ENCODE data around the gene OR7C1.
"Not testable (repeated sequence)": the region's sequence is repeated elsewhere in the genome, so short reads cannot be mapped to it uniquely, and the experiment has no call there.

Gene OR7C1

GRCh38 chr19:14784730-14785101 is 50.3 kb downstream of the OR7C1 start:
- not testable (repeated sequence) for DNase-seq (ENCODE audit: low read depth)

- not testable (repeated sequence) for DNase-seq (ENCODE audit: low read depth)
Observed at GRCh38 chr19:14783410-14783998, 51.5 kb downstream of the OR7C1 start.

- no peak for DNase-seq (ENCODE audit: low read depth)
Observed at GRCh38 chr19:14782626-14783409, 52.2 kb downstream of the OR7C1 start.

GRCh38 chr19:14781713-14782536 is 53.1 kb downstream of the OR7C1 start:
- DNase-seq (ENCODE audit: low read depth), result not testable (repeated sequence)

GRCh38 chr19:14780622-14781225 is 54.3 kb downstream of the OR7C1 start:
- not testable (repeated sequence) for DNase-seq (ENCODE audit: low read depth)

GRCh38 chr19:14779151-14779550 is 55.8 kb downstream of the OR7C1 start:
- no peak for DNase-seq (ENCODE audit: low read depth)

GRCh38 chr19:14778110-14778845 is 56.7 kb downstream of the OR7C1 start, which contains the start of gene ADGRE2:
Gene ADGRE2 (minus strand): TSS chr19:14778560. CDS start chr19:14776756, 1,804 bp downstream.
- DNase-seq (ENCODE audit: low read depth), result not testable (repeated sequence)

GRCh38 chr19:14777645-14778044 is 57.3 kb downstream of the OR7C1 start:
- not testable (repeated sequence) for DNase-seq (ENCODE audit: low read depth)

GRCh38 chr19:14775869-14776586 is 59.0 kb downstream of the OR7C1 start:
- DNase-seq (ENCODE audit: low read depth), result no peak

GRCh38 chr19:14775326-14775725 is 59.7 kb downstream of the OR7C1 start:
- not testable (repeated sequence) for DNase-seq (ENCODE audit: low read depth)

GRCh38 chr19:14774373-14774772 is 60.6 kb downstream of the OR7C1 start:
- no peak for DNase-seq (ENCODE audit: low read depth)

- DNase-seq (ENCODE audit: low read depth), result not testable (repeated sequence)
Observed at GRCh38 chr19:14773722-14774121, 61.3 kb downstream of the OR7C1 start.

- DNase-seq (ENCODE audit: low read depth), result no peak
Observed at GRCh38 chr19:14772995-14773394, 62.0 kb downstream of the OR7C1 start.

GRCh38 chr19:14772467-14772866 is 62.5 kb downstream of the OR7C1 start:
- DNase-seq (ENCODE audit: low read depth), result no peak

GRCh38 chr19:14770944-14771839 is 63.8 kb downstream of the OR7C1 start:
- no peak for DNase-seq (ENCODE audit: low read depth)

GRCh38 chr19:14770136-14770535 is 64.8 kb downstream of the OR7C1 start:
- DNase-seq (ENCODE audit: low read depth), result no peak

- no peak for DNase-seq (ENCODE audit: low read depth)
Observed at GRCh38 chr19:14769201-14769600, 65.8 kb downstream of the OR7C1 start.

GRCh38 chr19:14768001-14768400 is 67.0 kb downstream of the OR7C1 start:
- no peak for DNase-seq (ENCODE audit: low read depth)

- DNase-seq (ENCODE audit: low read depth), result no peak
Observed at GRCh38 chr19:14767466-14767971, 67.5 kb downstream of the OR7C1 start.

Measured in HS-27A (cell line).